Astrocyte (in vitro differentiated cells and primary cell): ENCODE results near the gene DCX. TPM values are rescaled to one million over a fixed set of nuclear protein-coding genes. Genes with fewer than 3 reads are reported as not detected.

ENCODE experiments used
- DNase-seq: peaks from one replicate; pipeline ENCODE4 v3.0.0-alpha.2; 2010; ENCODE audit warnings: low read depth
- FAIRE-seq: peaks from 2 replicates; lab custom pipeline; 2011; peaks lifted over from hg19 to GRCh38; lab: Jason Lieb, UNC
- H2AFZ ChIP-seq: 2 replicates; pipeline ENCODE4 v1.6.0; 2012; ENCODE audit warnings: low read depth, low read length, inconsistent platforms
- H3K27ac ChIP-seq: 2 replicates; pipeline ENCODE4 v1.5.1; 2011; ENCODE audit warnings: low read depth, low read length, inconsistent platforms
- H3K27me3 ChIP-seq: 2 replicates; pipeline ENCODE4 v1.6.0; 2011; ENCODE audit warnings: low read length, inconsistent platforms; ENCODE audit not compliant: insufficient read depth
- H3K36me3 ChIP-seq: 2 replicates; pipeline ENCODE4 v1.5.1; 2011; ENCODE audit warnings: low read length, inconsistent platforms; ENCODE audit not compliant: insufficient read depth
- H3K4me1 ChIP-seq: 2 replicates; pipeline ENCODE4 v1.5.1; 2011; ENCODE audit warnings: low read length, inconsistent platforms; ENCODE audit not compliant: insufficient read depth
- H3K4me2 ChIP-seq: 2 replicates; pipeline ENCODE4 v1.6.0; 2012; ENCODE audit warnings: low read length, inconsistent platforms
- H3K4me3 ChIP-seq: 2 replicates; pipeline ENCODE4 v1.5.1; 2011; ENCODE audit warnings: low read depth, mild to moderate bottlenecking, low read length, inconsistent platforms; ENCODE audit not compliant: insufficient read depth
- H3K79me2 ChIP-seq: 2 replicates; pipeline ENCODE4 v1.6.0; 2012; ENCODE audit warnings: mild to moderate bottlenecking, low read length, inconsistent platforms; ENCODE audit not compliant: insufficient read depth
- H3K9ac ChIP-seq: 2 replicates; pipeline ENCODE4 v1.6.0; 2012; ENCODE audit warnings: mild to moderate bottlenecking, low read length, inconsistent platforms
- H3K9me3 ChIP-seq: 2 replicates; pipeline ENCODE4 v1.5.1; 2012; ENCODE audit warnings: low read depth, mild to moderate bottlenecking, low read length, inconsistent platforms; ENCODE audit not compliant: insufficient read depth
- H4K20me1 ChIP-seq: 2 replicates; pipeline ENCODE4 v1.6.0; 2012; ENCODE audit warnings: low read length, inconsistent platforms; ENCODE audit not compliant: insufficient read depth
- H3K27ac Mint-ChIP-seq: one replicate; pipeline ENCODE4 v1.8.0; 2021; ENCODE audit warnings: mild to moderate bottlenecking, mixed read lengths; ENCODE audit not compliant: unreplicated experiment
- H3K27me3 Mint-ChIP-seq: one replicate; pipeline ENCODE4 v1.8.0; 2021; ENCODE audit warnings: low read depth, mixed read lengths; ENCODE audit not compliant: unreplicated experiment
- H3K36me3 Mint-ChIP-seq: one replicate; pipeline ENCODE4 v1.8.0; 2021; ENCODE audit warnings: low read depth, mixed read lengths; ENCODE audit not compliant: unreplicated experiment
- H3K4me1 Mint-ChIP-seq: one replicate; pipeline ENCODE4 v1.8.0; 2021; ENCODE audit warnings: low read depth, mixed read lengths; ENCODE audit not compliant: unreplicated experiment
- H3K4me3 Mint-ChIP-seq: one replicate; pipeline ENCODE4 v1.8.0; 2021; ENCODE audit warnings: mild to moderate bottlenecking, moderate library complexity, mixed read lengths; ENCODE audit not compliant: unreplicated experiment
- H3K9me3 Mint-ChIP-seq: one replicate; pipeline ENCODE4 v1.8.0; 2021; ENCODE audit warnings: mild to moderate bottlenecking, mixed read lengths; ENCODE audit not compliant: unreplicated experiment
- EZH2 ChIP-seq: IDR thresholded peaks from 2 replicates; pipeline ENCODE4 v1.6.1; 2012; ENCODE audit warnings: mild to moderate bottlenecking, low read length, inconsistent platforms; ENCODE audit not compliant: insufficient read depth
- total RNA-seq: library from RNA; stranded (reverse); gene quantifications from 2 replicates; pipeline ENCODE4 v1.2.1, GENCODE V29; 2021
- TF ChIP-seq, protein P1 (sequence below): IDR thresholded peaks from 2 replicates; pipeline ENCODE4 v1.5.1; 2011; ENCODE audit warnings: low read depth, mild to moderate bottlenecking, inconsistent platforms, low read length, moderate library complexity; ENCODE audit not compliant: insufficient read depth

Gene DCX
- total RNA-seq, 1 donor from 2014 or later = 2.4 TPM

DNA sequence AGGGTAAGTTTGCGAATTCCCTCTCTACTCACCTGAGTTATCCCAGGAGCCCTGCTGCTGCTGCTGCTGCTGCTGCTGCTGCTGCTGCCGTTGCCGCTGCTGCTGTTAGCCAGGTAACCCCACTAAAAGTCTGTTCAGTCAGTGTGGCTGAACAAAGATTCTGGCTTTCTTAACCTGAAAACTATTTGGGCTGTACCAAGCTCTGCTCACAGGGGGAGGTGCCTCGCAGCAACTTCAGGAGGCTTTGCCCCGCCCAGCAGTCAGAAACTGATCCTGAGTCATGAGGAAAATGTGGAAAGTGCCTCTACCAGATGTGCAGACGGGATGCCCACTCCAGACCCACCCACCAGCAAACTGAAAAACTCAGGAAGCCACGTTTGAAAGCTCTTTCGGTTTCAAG is 141.7 kb downstream of the DCX start, which contains the start of gene CAPN6:
TSS of gene CAPN6 (minus strand) at position 145 of the 400 bp plus-strand sequence. CDS start 6,547 bp downstream, outside the sequence.
- no peak within 1 kb of the TSS for H3K4me3 ChIP-seq
- H2AFZ ChIP-seq = no peak within 1 kb of the TSS
- Mint-ChIP-seq H3K9me3 (no peaks in the 10 kb centered on the region), H3K4me3 (peak within 1 kb of the TSS; percentile 57), H3K27me3 (no peaks in the 10 kb centered on the region), H3K4me1 (peaks cover 8% of the 10 kb centered on the region), H3K36me3 (no peaks in the 10 kb centered on the region), H3K27ac (peak within 1 kb of the TSS; percentile 50)
- H3K9me3 ChIP-seq = no peaks in the 10 kb centered on the region
- no peaks in the 10 kb centered on the region for H3K36me3 ChIP-seq
- TF ChIP-seq EZH2 = no peak
- TF ChIP-seq, protein P1, sequence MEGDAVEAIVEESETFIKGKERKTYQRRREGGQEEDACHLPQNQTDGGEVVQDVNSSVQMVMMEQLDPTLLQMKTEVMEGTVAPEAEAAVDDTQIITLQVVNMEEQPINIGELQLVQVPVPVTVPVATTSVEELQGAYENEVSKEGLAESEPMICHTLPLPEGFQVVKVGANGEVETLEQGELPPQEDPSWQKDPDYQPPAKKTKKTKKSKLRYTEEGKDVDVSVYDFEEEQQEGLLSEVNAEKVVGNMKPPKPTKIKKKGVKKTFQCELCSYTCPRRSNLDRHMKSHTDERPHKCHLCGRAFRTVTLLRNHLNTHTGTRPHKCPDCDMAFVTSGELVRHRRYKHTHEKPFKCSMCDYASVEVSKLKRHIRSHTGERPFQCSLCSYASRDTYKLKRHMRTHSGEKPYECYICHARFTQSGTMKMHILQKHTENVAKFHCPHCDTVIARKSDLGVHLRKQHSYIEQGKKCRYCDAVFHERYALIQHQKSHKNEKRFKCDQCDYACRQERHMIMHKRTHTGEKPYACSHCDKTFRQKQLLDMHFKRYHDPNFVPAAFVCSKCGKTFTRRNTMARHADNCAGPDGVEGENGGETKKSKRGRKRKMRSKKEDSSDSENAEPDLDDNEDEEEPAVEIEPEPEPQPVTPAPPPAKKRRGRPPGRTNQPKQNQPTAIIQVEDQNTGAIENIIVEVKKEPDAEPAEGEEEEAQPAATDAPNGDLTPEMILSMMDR = no peak
- H3K27me3 ChIP-seq = no peaks in the 10 kb centered on the region
- H3K9ac ChIP-seq = no peak within 1 kb of the TSS
- H4K20me1 ChIP-seq = no peaks in the 10 kb centered on the region
- H3K27ac ChIP-seq = no peak within 1 kb of the TSS
- FAIRE-seq (no peak), DNase-seq (peak; percentile 4)
- H3K4me2 ChIP-seq = no peak within 1 kb of the TSS
- no peaks in the 10 kb centered on the region for H3K4me1 ChIP-seq
- no peaks in the 10 kb centered on the region for H3K79me2 ChIP-seq

DNA sequence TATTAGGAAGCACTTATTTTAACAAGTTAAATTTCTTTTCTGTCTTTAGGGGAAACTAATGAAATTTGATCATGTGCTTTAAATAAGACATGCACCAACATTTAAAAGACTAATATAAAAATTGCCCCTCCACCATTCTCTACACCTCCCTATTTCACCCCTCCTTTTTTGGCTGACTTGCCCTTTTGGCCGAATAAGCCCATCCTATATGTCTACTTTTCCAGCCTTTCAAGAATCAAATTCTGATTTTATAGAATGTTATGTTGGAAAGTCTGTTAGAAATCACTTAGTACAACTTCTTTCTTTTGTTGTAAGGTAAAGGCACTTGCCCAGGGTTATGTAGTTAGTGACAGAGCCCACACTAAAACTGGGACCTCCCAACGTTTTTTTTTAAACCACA is 143.5 kb downstream of the DCX start:
- Histone ChIP-seq H3K79me2 (no peaks in the 10 kb centered on the region), H2AFZ (no peak overlapping the region), H3K4me3 (no peak overlapping the region), H3K36me3 (no peaks in the 10 kb centered on the region), H3K9ac (no peak overlapping the region), H3K4me2 (no peak overlapping the region), H3K27ac (no peak overlapping the region), H3K9me3 (no peaks in the 10 kb centered on the region), H3K27me3 (no peaks in the 10 kb centered on the region), H4K20me1 (no peaks in the 10 kb centered on the region), H3K4me1 (no peaks in the 10 kb centered on the region)
- FAIRE-seq = no peak
- H3K36me3 Mint-ChIP-seq = no peaks in the 10 kb centered on the region
- H3K27ac Mint-ChIP-seq = no peak overlapping the region
- H3K4me1 Mint-ChIP-seq = peaks cover 8% of the 10 kb centered on the region
- DNase-seq = no peak
- H3K9me3 Mint-ChIP-seq = no peaks in the 10 kb centered on the region
- H3K4me3 Mint-ChIP-seq = no peak overlapping the region
- TF ChIP-seq EZH2 = no peak
- TF ChIP-seq, protein P1 = no peak
- no peaks in the 10 kb centered on the region for H3K27me3 Mint-ChIP-seq

DNA sequence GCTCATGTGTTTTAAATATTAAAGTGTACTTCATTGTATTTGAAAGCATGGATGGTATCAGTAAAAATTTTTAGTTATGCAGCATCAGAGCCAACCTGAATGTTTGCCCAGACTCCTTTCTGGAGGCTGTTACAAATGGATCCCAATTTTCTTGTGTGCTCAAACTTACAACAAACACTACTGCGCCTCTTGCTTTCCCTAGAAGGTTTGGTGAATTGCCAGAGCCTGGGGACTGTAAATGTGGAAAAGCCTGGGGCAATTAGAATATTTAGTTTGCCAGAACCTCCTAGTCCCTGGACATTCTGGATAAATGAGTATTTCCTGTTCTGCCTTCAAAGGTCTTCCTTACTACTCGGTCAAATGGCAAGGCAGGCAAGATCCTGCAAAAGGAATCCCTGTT is 146.5 kb downstream of the DCX start:
- H3K9me3 ChIP-seq = no peaks in the 10 kb centered on the region
- no peak overlapping the region for H2AFZ ChIP-seq
- no peaks in the 10 kb centered on the region for H4K20me1 ChIP-seq
- no peak overlapping the region for H3K4me2 ChIP-seq
- H3K4me1 Mint-ChIP-seq = peaks cover 16% of the 10 kb centered on the region
- H3K79me2 ChIP-seq = no peaks in the 10 kb centered on the region
- FAIRE-seq (peak; percentile 23), DNase-seq (no peak)
- H3K27ac Mint-ChIP-seq = no peak overlapping the region
- no peak overlapping the region for H3K27ac ChIP-seq
- no peaks in the 10 kb centered on the region for H3K36me3 ChIP-seq
- no peaks in the 10 kb centered on the region for H3K36me3 Mint-ChIP-seq
- no peak overlapping the region for H3K9ac ChIP-seq
- no peak overlapping the region for H3K4me3 ChIP-seq
- H3K27me3 Mint-ChIP-seq = no peaks in the 10 kb centered on the region
- H3K4me3 Mint-ChIP-seq = no peak overlapping the region
- H3K27me3 ChIP-seq = no peaks in the 10 kb centered on the region
- H3K4me1 ChIP-seq = no peaks in the 10 kb centered on the region
- no peaks in the 10 kb centered on the region for H3K9me3 Mint-ChIP-seq
- TF ChIP-seq, protein P1 = no peak
- no peak for TF ChIP-seq EZH2
